ENCODE data around the gene FLOT1.
"Not testable (repeated sequence)": the region's sequence is repeated elsewhere in the genome, so short reads cannot be mapped to it uniquely, and the experiment has no call there.

The FLOT1 gene

GRCh38 chr6:30747300-30747687 lies 4.8 kb upstream of the FLOT1 start:
- DNase-seq = no peak

- peak; percentile 91 to 94 (median 94) for DNase-seq
Measured at GRCh38 chr6:30744054-30744805, 1.7 kb upstream of the FLOT1 start, which contains the start of gene IER3. Gene IER3, minus strand, starts transcription at chr6:30744547. Its CDS starts 29 bp downstream, at chr6:30744518.

- DNase-seq = peak; percentile 24 to 62 (median 43)
Measured at GRCh38 chr6:30743099-30744053, 889 bp upstream of the FLOT1 start.

- DNase-seq = peak in 2 of 4 experiments; percentile 33 to 70
Measured at GRCh38 chr6:30741789-30742315, 635 bp downstream of the FLOT1 start.

- DNase-seq = peak in 3 of 4 experiments; percentile 53 to 58 (median 55)
Measured at GRCh38 chr6:30741063-30741779, 1.3 kb downstream of the FLOT1 start.

GRCh38 chr6:30740540-30740870 lies 2.0 kb downstream of the FLOT1 start:
- DNase-seq = no peak

- DNase-seq = no peak
Measured at GRCh38 chr6:30738532-30738931, 4.0 kb downstream of the FLOT1 start.

- DNase-seq = no peak
Measured at GRCh38 chr6:30735668-30736314, 6.7 kb downstream of the FLOT1 start.

- DNase-seq = no peak
Measured at GRCh38 chr6:30732237-30732943, 10.1 kb downstream of the FLOT1 start.

GRCh38 chr6:30730601-30731435 lies 11.7 kb downstream of the FLOT1 start:
- peak; percentile 64 to 90 (median 80) for DNase-seq

- peak in 1 of 4 experiments; percentile 22 for DNase-seq
Measured at GRCh38 chr6:30727920-30728553, 14.4 kb downstream of the FLOT1 start.

GRCh38 chr6:30726506-30727413 lies 15.7 kb downstream of the FLOT1 start:
- no peak for DNase-seq

GRCh38 chr6:30725713-30726505 lies 16.6 kb downstream of the FLOT1 start:
- DNase-seq = no peak

- peak in 3 of 4 experiments; percentile 39 to 56 (median 50) for DNase-seq
Measured at GRCh38 chr6:30724906-30725667, 17.4 kb downstream of the FLOT1 start.

GRCh38 chr6:30723843-30724741 lies 18.4 kb downstream of the FLOT1 start:
- DNase-seq = not testable (repeated sequence)

Data from suppressor macrophage (primary cell).